Natural killer cell (primary cell): ENCODE results near the gene AP2B1. TPM values are rescaled to one million over a fixed set of nuclear protein-coding genes. Genes with fewer than 3 reads are reported as not detected.

Source experiments
- ATAC-seq, 3 donors: fragments of 150-1000 bp in 2 of 3; fragments of 200-7000 bp in 1 of 3; cut with Tn5 transposase; 1 replicate in 1 of 3; 2 replicates in 2 of 3; pipeline ENCODE4 v1.10.0; 2021; ENCODE audit warnings: mild to moderate bottlenecking in 2 of 3, moderate library complexity in 2 of 3
- DNase-seq, 2 donors: peaks; one replicate each; pipeline versions ENCODE4 v3.0.0 to v3.0.0-alpha.2; 2013 to 2021; ENCODE audit warnings: mixed read lengths in 1 of 2
- H3K27ac ChIP-seq: one replicate; pipeline ENCODE4 v1.5.1; 2013; ENCODE audit warnings: mild to moderate bottlenecking, low read length
- H3K27me3 ChIP-seq: one replicate; pipeline ENCODE4 v1.6.1; 2013; ENCODE audit warnings: low read length; ENCODE audit not compliant: control insufficient read depth, insufficient read depth
- H3K36me3 ChIP-seq: one replicate; pipeline ENCODE4 v1.6.1; 2013; ENCODE audit warnings: low read length; ENCODE audit not compliant: control insufficient read depth, insufficient read depth
- H3K4me1 ChIP-seq: one replicate; pipeline ENCODE4 v1.6.1; 2013; ENCODE audit warnings: low read length; ENCODE audit not compliant: control insufficient read depth, insufficient read depth
- H3K4me3 ChIP-seq: one replicate; pipeline ENCODE4 v1.5.1; 2013; ENCODE audit warnings: low read length
- H3K9me3 ChIP-seq: one replicate; pipeline ENCODE4 v1.6.1; 2013; ENCODE audit warnings: low read length; ENCODE audit not compliant: control insufficient read depth, insufficient read depth
- H3K27ac Mint-ChIP-seq, 2 donors: one replicate each; pipeline ENCODE4 v1.8.0; 2022; ENCODE audit warnings: mild to moderate bottlenecking in 2 of 2, mixed read lengths in 2 of 2, moderate library complexity in 1 of 2
- H3K27me3 Mint-ChIP-seq, 2 donors: one replicate each; pipeline ENCODE4 v1.8.0; 2022; ENCODE audit warnings: low read depth in 2 of 2, mixed read lengths in 2 of 2
- H3K36me3 Mint-ChIP-seq: one replicate; pipeline ENCODE4 v1.8.0; 2022; ENCODE audit warnings: mixed read lengths
- H3K4me1 Mint-ChIP-seq, 2 donors: one replicate each; pipeline ENCODE4 v1.8.0; 2022; ENCODE audit warnings: mixed read lengths in 2 of 2
- H3K4me3 Mint-ChIP-seq: one replicate; pipeline ENCODE4 v1.8.0; 2022; ENCODE audit warnings: mild to moderate bottlenecking, moderate library complexity, mixed read lengths
- H3K9me3 Mint-ChIP-seq, 2 donors: one replicate each; pipeline ENCODE4 v1.8.0; 2022; ENCODE audit warnings: mixed read lengths in 2 of 2
- WGBS: methylation state at CpG from one replicate; pipeline ENCODE4 v1.1.7; 2013; ENCODE audit warnings: missing lambda C conversion rate; ENCODE audit not compliant: insufficient coverage; 5-methylcytosine and 5-hydroxymethylcytosine counted together
- intact Hi-C: fragments of 100-400 bp; cut with micrococcal nuclease; formaldehyde crosslinking; loops from one replicate; pipeline ENCODE4 v1.14.2; 2022
- total RNA-seq, 4 donors: library from RNA; stranded (reverse); fragments of 120-200 nt in 1 of 4; gene quantifications; one replicate each; pipeline versions ENCODE4 v1.2.3 to v1.2.4, GENCODE V29; 2013 to 2022
- TF ChIP-seq, protein P1 (sequence below): fragments of 200-600 bp; IDR thresholded peaks from one replicate; pipeline ENCODE4 v1.8.0; 2022; ENCODE audit warnings: antibody characterized with exemption

AP2B1 gene
- total RNA-seq, 3 donors from 2014 or later (not counting 1 experiment from before 2014, with no cell fraction given), result 111 to 148 (median 139) TPM

DNA sequence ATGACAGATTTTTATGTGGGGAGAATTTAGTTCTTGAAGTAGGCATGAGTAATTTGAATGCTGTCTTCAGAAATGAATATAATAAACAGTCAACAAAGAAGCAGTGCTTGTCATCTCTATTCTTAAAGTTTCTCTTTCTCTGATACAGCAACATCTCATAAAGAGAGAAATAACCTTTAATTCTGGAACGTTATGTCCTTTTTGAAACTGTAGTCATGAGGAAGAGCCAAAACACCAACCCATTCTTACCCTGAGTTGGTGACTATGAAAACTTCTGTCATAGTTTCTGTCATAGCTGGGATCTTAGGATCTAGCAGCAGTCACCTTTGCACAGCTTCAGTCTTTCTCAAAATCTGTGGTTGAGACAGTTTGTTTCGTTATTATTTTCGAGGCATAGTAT, 129.1 kb downstream of the AP2B1 start:
- Mint-ChIP-seq H3K27me3 (no peaks in the 10 kb centered on the region), H3K9me3 (no peaks in the 10 kb centered on the region), H3K36me3 (peaks cover 9% of the 10 kb centered on the region), H3K4me1 (no peaks in the 10 kb centered on the region), H3K27ac (no peak overlapping the region), H3K4me3 (no peak overlapping the region)
- intact Hi-C loops, result no loop called here
- peaks cover 38% of the 10 kb centered on the region for H3K36me3 ChIP-seq
- H3K4me3 ChIP-seq, result no peak overlapping the region
- DNase-seq (no peak), ATAC-seq (no peak)
- WGBS, result 91% methylated on average over 3 of the region's 3 CpGs
- H3K27ac ChIP-seq, result no peak overlapping the region
- TF ChIP-seq, protein P1, sequence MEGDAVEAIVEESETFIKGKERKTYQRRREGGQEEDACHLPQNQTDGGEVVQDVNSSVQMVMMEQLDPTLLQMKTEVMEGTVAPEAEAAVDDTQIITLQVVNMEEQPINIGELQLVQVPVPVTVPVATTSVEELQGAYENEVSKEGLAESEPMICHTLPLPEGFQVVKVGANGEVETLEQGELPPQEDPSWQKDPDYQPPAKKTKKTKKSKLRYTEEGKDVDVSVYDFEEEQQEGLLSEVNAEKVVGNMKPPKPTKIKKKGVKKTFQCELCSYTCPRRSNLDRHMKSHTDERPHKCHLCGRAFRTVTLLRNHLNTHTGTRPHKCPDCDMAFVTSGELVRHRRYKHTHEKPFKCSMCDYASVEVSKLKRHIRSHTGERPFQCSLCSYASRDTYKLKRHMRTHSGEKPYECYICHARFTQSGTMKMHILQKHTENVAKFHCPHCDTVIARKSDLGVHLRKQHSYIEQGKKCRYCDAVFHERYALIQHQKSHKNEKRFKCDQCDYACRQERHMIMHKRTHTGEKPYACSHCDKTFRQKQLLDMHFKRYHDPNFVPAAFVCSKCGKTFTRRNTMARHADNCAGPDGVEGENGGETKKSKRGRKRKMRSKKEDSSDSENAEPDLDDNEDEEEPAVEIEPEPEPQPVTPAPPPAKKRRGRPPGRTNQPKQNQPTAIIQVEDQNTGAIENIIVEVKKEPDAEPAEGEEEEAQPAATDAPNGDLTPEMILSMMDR, result no peak
- no peaks in the 10 kb centered on the region for H3K4me1 ChIP-seq
- no peaks in the 10 kb centered on the region for H3K27me3 ChIP-seq
- H3K9me3 ChIP-seq, result no peaks in the 10 kb centered on the region

DNA sequence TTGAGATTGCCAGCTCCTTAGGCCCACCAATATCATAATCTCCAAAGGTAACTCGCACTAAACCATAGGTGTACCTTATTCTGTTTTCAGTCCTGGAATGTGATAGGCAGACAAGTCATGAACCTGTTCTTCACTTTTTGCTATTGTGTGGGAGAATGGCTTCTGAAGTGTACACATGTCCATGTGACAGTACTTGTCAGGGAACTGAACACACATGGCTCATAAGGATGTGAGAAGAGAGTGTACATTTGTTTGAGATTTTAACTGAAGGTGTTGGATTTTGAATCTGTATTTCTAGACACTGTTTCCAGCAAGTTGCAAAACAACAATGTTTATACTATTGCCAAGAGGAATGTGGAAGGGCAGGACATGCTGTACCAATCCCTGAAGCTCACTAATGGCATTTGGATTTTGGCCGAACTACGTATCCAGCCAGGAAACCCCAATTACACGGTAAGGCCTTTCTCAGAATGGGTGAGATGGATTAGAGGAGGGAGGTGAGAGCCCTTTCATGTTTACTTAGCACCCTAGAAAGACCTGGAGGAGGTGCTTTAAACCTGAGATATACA, 129.9 kb downstream of the AP2B1 start:
- DNase-seq, result no peak
- Histone ChIP-seq H3K9me3 (no peaks in the 10 kb centered on the region), H3K36me3 (peaks cover 40% of the 10 kb centered on the region), H3K4me3 (no peak overlapping the region), H3K27me3 (no peaks in the 10 kb centered on the region), H3K27ac (no peak overlapping the region), H3K4me1 (no peaks in the 10 kb centered on the region)
- H3K27me3 Mint-ChIP-seq, result no peaks in the 10 kb centered on the region
- peaks cover 9% of the 10 kb centered on the region for H3K36me3 Mint-ChIP-seq
- H3K4me1 Mint-ChIP-seq, result no peaks in the 10 kb centered on the region
- no peak for ATAC-seq
- TF ChIP-seq, protein P1, result no peak
- H3K4me3 Mint-ChIP-seq, result no peak overlapping the region
- H3K9me3 Mint-ChIP-seq, result no peaks in the 10 kb centered on the region
- no peak overlapping the region for H3K27ac Mint-ChIP-seq
- 97% methylated on average over 4 of the region's 4 CpGs for WGBS
- intact Hi-C loops, result no loop called here

DNA sequence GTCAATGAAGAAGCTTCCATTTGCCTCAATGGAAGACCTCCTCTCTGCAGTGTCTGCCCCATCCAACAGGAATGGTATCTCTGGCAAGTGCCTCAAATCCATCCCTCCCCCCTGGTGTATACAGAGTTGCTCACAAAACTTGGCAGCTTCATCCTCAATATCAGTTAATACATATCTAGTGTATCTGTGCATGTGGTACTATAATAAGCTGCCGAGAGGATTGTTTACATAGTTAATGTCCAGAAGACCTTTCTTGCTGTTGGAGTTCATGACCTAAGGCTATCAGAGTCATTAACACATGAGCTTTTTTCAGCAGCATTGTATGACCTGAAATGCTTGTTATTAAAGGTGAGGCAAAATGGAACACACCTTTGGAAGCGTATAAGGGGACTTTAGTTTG, 130.4 kb downstream of the AP2B1 start:
- Histone ChIP-seq H3K27me3 (no peaks in the 10 kb centered on the region), H3K9me3 (no peaks in the 10 kb centered on the region), H3K36me3 (peaks cover 41% of the 10 kb centered on the region), H3K4me1 (no peaks in the 10 kb centered on the region), H3K4me3 (no peak overlapping the region), H3K27ac (no peak overlapping the region)
- H3K36me3 Mint-ChIP-seq, result peaks cover 9% of the 10 kb centered on the region
- ATAC-seq (no peak), DNase-seq (no peak)
- TF ChIP-seq, protein P1, result no peak
- H3K27ac Mint-ChIP-seq, result no peak overlapping the region
- H3K27me3 Mint-ChIP-seq, result no peaks in the 10 kb centered on the region
- 96% methylated on average over 2 of the region's 2 CpGs for WGBS
- no peaks in the 10 kb centered on the region for H3K9me3 Mint-ChIP-seq
- intact Hi-C loops, result no loop called here
- no peak overlapping the region for H3K4me3 Mint-ChIP-seq
- no peaks in the 10 kb centered on the region for H3K4me1 Mint-ChIP-seq

DNA sequence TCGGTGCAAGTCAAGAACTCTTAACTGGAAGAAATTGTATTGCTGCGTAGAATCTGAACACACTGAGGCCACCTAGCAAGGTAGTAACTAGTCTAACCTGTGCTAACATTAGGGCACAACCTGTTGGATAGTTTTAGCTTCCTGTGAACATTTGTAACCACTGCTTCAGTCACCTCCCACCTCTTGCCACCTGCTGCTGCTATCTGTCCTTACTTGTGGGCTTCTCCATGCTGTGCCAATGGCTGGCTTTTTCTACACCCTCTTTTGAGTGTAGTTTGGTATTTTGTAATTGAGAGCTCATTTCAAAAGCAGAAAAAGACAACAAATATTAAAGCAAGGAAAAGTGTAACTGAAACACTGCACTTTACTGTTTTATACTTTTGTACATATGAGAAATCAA, 136.6 kb downstream of the AP2B1 start:
- no peaks in the 10 kb centered on the region for H3K4me1 Mint-ChIP-seq
- TF ChIP-seq, protein P1, result no peak
- ATAC-seq, result no peak

More for the DNA sequence above, 136.6 kb downstream of the AP2B1 start:
- Histone ChIP-seq H3K27ac (no peak overlapping the region), H3K9me3 (no peaks in the 10 kb centered on the region), H3K4me3 (no peak overlapping the region), H3K4me1 (no peaks in the 10 kb centered on the region), H3K36me3 (peaks cover 63% of the 10 kb centered on the region), H3K27me3 (no peaks in the 10 kb centered on the region)
- Mint-ChIP-seq H3K9me3 (no peaks in the 10 kb centered on the region), H3K4me3 (no peak overlapping the region), H3K36me3 (peaks cover 32% of the 10 kb centered on the region), H3K27me3 (no peaks in the 10 kb centered on the region), H3K27ac (no peak overlapping the region)
- 97% methylated on average over 2 of the region's 2 CpGs for WGBS
- no peak for DNase-seq
- intact Hi-C loops, result no loop called here
